HG03025 (cell line): ENCODE measurements around the gene MB.
"Not testable (repeated sequence)": the region's sequence is repeated elsewhere in the genome, so short reads cannot be mapped to it uniquely, and the experiment has no call there.

ENCODE experiments used
- ATAC-seq: cut with Tn5 transposase; IDR thresholded peaks from one replicate; pipeline ENCODE4 v1.9.1; 2021; ENCODE audit warnings: mild to moderate bottlenecking, moderate library complexity; ENCODE audit not compliant: unreplicated experiment, low FRiP score

MB gene

DNA sequence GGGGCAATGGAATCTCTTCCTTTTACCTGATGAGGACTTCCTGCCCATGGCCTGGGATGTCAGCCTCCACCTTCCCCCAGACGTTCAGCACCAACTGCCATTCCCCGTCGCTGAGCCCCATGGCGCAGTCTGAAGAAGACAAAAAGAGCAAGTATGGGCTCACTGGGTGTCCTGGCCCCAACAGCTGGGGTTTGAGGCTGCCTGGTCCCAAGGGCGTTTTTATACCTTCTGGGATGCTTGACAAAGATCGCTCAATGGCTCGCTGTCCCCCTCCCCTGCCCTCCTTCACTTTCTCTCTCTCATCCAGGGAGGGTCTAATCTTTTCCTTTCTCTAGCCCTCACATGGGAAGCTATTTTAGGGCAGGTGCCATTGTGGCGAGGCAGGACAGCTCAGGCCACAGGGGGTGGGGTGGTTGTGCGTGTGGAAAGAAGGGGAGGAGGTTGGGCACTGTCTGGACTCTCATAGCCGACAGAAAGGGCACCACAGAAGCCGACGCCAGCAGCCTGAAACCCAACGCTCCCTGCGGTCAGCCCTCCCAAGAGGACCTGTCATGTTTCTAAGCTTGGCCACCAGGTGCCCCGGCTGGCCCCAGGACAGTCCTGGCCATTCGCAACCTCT lies at the start of gene MB:
Gene MB, minus strand, starts transcription at position 193 of the 619 bp plus-strand sequence. Its CDS starts 72 bp downstream, at position 121.
- ATAC-seq, result no peak

DNA sequence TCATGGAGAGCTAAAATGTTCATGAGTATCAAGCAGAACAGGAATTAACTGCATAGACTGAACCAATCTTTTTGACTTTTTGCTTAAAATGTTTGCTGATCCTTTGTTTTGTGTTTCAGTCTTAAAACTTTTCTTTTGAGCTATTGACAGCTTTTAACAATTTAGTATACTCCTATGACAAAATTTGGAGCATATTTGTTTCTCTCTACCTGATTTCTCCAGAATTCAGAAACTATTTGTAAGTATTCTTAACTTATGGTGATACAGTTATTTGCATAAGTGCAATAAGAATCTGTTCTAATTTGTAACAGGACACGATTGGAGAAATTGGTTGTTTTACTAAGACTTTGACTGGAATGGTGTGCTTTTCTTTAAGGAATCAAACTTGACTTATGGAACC lies 49.6 kb upstream of the MB start:
- not testable (repeated sequence) for ATAC-seq

DNA sequence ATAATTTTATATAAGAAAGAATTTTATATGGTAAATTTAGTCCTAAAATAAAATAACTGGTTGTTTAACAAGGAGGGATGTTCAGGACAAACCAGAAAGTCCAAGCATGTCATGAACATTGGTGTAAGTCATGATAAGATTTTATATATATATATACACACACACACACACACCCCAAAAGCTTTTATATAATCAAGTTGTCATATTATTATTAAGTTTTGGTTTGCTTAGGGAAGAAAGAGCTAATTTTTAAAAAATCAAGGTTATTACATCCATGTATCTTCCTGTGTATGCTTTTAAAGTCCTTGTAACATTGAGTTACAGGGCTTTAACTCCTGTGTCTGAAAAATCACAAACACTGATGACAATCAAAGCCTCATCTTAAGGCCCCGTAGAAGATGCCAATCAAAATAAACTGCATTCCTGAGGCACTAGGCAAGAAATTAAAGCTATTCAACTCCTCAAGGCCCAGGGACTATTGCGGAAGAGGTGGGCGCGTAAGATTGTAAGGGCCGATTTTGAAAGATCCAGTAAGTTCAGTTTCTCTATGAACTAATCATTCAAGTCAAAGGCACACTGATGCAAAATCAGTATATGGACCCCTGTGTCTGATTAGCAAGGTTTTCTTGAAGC lies 47.9 kb upstream of the MB start:
- ATAC-seq, result no peak

DNA sequence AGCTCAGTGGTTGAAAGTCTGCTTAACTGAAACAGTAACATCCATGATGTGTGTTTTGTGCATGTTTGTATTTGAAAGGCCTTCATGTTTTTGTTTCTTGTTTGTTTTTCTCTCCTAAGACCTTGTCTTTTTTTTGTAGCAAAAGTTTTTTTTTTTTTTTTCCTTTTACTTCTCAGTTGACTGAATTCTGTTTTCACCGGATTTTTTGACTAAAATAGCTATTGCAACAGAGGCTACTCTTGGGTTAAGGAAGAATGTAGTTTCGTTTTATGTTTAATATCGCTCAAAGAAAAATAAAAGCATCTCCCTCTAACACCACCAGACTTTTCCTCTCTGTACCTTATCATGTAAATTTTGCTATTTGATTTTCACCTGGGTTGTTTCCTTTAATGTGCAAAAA lies 46.2 kb upstream of the MB start:
- ATAC-seq, result no peak

DNA sequence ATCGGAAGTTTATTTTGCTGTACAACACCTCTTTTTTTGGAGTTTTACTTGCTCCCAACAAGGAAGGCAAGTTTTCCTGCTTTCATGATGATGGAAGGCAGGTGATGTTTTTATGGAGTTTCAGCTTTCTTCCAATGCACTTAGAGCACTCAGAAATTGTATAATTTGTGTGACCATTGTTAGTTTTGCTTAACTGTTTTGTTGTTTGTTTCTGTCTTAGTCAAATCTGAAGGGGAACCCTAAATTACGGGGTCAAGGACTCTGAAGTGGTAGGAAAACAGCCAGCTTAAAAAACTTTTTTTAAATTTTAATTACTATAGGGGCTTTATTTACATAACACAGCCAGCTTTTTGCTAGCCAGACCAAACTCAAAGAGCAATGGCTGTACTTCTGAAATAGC lies 45.8 kb upstream of the MB start:
- ATAC-seq, result no peak

DNA sequence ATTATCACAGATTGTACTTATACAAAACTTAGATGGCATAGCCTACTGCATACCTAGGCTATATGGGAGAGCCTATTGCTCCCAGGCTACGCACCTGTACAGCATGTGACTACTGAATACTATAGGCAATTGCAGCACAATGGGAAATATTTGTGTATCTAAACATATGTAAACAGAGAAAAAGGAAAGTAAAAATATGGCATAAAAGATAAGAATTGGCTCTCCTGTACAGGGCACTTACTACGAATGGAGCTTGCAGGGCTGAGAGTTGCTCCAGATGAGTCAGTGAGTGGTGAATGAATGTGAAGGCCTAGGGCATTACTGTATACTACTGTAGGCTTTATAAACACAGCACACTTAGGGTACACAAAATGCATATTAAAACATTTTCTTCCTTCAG lies 44.3 kb upstream of the MB start:
- no peak for ATAC-seq

DNA sequence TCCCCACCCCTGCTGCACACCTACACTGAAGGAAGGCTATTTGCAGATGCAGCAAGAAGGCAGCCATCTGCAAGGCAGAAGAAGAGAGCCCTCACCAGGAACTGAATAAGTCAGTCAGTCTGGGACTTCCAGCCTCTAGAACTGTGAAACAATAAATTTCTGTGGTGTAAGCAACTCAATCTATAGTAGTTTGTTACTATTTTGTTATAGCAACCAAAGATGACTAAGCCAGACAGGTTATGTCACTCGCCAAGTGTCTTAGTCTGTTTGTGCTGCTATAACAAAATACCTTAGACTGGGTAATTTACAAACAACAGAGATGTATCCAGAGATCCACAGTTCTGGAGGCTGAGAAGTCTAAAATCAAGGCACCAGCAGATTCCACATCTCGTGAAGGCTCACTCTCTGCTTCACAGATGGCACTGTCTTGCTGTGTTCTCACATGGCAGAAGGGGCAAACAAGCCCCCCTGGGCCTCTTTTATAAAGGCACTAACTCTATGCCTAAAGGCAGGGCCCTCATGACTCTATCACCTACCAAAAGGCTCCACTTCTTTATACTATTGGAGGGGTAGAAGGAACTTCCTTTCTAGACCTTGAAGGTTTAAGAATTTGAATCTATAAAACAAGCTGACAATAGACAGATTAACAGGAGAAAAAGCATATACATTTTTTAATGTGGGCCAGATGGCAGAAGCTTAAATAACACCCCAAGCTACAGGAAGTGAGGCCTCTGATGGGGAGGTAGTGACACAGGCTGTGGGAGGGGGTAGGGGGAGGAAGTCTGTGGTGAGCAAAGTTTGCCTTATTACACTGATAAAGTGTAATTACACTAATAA lies 43.4 kb upstream of the MB start:
- no peak for ATAC-seq

DNA sequence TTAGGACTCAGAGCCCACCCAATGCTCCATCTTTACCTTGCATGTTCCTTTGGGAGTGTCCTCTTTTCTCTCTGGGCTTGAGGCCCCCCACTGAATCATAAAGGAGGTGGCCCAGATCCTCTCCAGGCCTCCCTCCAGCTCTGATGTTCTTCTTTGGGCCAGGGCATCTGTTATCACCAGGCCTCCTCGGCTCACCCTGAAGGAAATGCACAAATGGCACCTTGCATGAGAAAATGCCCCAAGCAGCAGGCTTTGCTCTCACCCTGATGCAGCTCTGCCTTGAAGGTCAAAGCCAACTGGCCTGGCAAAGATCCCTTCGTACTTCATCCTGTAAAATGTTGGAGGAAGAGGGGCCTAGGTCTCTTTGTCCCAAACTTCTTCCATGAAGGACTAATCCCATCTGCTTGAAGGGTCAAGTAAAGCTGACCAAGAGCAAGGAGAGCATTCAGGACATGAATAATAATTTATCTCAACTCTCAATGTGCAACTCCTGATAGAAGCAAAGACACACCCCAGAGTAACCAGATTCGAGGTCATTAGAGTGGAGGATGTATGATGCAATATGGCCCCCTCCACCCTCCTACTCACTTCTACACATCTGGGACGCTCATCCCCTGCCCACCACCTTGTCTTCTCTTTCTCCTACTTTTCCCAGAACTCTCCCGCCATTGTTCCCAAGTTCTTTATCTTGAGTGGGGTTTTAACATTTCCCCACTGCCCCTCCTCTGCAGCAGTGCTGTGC lies 40.6 kb upstream of the MB start:
- ATAC-seq, result no peak

DNA sequence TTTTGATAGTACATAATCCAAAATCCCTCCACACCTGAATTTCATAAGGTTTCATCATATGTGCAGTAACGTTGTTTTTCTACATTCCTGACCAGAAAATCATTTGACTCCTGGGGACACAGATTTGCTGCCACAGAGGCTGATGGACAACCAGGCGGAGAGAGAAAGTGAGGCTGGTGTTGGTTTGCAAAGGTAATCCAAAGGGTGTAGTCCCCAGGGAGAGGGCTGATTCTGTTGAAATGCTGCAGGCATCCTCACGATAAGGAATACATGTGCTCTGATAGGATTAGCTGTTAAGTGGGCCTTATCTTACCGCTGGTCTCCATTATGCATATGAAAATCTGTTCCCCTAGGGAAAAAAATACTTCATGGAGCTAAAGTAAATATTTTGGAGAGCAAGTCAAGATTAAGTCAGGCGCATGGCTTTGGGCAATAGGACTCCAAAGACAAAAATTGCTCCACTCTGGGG lies 39.2 kb upstream of the MB start:
- no peak for ATAC-seq

DNA sequence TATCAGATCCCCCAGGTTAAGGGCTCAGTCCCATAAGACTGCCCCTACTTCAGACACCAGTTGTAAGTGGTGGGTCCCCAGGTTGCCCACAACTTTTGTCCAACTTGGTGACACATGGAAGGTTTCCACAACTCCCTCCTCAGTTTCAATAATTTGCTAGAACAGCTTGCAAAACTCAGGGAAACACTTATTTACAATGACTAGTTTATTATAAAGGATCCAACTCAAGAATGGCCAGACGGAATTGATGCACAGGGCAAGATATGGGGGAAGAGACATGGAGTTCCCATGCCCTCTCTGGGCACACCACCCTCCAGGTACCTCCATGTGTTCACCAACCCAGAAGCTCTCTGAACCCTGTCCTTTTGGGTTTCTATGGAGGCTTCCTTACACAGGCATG lies 36.7 kb upstream of the MB start:
- ATAC-seq, result no peak

DNA sequence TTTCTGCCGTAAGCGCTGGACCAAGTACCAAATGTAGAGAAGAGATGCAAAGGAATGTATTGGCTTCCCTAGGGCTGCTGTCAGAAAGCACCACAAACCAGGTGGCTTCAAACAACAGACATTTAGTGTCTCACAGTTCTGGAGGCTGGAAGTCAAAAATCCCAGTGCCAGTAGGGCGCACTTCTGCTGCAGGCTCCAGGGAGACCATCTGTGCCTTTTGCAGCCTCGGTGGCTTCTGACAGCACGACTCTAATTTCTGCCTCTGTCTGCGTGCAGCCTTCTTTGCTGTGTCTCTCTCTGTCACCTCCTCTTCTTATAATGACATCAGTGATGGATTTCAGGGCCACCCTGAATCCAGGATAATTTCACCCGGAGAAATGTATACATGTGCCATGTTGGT lies 34.0 kb upstream of the MB start:
- ATAC-seq, result no peak

DNA sequence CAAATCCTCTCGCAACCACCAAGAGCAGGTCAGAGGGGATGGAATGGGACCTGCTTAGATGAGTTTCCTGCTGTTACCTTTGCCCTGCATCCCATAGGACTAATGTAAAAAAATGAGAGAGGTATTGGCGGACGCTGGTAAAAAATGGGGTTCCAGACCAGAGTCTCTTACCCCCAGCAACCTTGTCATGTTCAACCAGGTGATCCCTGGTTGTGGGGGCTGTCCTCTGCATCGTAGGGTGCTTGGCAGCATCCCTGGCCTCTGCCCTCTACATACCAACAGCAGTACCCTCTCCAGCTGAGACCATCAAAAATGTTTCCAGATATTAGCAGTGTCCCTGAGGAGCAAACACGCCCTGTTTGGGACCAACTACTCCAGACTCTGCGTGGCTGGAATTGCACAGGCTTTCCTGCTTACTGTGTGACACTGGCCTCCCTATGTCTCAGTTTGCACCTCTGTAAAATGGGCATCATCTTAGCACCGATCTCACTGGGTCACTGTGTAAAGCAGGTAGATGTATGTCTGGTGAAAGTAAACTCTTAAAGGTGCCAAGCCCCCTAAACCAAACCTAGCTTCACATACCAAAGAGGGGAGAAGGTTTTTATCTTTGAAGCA lies 32.6 kb upstream of the MB start:
- no peak for ATAC-seq

DNA sequence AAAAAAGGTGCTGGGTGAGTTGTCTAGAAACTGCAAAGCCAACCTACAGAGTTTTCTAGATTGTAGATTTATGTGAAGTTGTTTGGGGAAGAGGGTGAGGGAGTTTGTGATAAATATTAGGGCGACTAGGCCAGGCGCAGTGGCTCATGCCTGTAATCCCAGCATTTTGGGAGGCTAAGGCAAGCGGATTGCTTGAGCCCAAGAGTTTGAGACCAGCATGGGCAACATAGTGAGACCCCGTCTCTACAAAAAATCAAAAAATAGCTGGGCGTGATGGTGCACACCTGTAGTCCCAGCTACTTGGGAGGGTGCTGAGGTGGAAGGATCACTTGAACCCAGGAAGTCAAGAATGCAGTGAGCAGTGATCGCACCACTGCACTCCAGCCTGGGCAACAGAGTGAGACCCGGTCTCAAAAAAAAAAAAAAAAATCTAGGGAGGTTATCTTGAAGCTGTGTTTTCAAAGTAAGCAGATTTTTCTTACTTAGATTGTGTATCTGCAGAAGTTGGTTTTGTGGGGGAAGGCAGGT lies 32.0 kb upstream of the MB start:
- ATAC-seq, result no peak

DNA sequence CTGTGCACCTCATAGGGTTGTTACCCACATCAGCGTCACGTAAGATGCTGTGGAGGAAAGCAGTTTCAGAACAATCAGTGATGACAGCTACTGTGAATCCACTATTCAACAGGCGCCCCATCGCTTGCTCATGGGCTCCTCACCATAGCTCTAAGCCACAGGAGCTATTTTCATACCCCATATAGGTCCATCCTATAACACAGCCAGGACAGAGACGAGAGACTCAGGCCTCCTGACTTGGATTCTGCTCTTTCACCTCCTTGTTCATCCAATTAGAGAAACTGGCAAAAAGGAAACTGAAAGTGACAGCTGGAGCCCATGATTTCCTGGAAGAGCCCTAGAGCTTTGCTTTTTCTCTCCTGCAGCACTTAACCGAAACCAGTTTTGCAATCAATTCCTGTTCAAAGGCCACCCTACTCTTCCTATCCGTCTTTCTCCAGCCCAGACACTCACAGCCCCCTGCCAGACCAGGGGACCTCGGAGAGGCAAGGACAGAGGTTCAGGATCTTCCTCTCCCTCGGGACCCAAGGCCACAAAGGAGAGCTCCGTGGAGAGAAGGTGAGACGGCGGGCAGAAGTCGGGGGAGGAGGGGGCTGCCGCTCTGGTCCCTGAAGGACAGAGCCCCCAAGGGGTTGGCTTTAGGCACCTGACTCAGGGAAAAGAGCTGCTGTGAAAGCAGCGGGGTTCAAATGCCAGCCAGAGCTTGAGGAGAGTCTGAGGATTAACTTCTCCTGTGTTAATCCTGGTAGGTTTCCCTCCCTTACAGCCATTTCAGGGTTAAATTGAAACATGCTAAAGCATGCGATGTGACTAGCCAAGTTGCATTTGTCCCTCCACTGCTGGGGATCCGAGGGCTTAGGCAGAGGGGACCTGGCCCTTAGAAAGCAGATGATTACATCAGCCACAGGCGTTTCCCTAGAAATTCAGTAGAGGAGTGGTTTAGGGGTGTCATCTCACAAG lies 31.2 kb upstream of the MB start, which contains the start of gene APOL6:
Gene APOL6, plus strand, starts transcription at position 381 of the 960 bp plus-strand sequence. CDS start 7,980 bp downstream, outside the sequence.
- ATAC-seq, result no peak

DNA sequence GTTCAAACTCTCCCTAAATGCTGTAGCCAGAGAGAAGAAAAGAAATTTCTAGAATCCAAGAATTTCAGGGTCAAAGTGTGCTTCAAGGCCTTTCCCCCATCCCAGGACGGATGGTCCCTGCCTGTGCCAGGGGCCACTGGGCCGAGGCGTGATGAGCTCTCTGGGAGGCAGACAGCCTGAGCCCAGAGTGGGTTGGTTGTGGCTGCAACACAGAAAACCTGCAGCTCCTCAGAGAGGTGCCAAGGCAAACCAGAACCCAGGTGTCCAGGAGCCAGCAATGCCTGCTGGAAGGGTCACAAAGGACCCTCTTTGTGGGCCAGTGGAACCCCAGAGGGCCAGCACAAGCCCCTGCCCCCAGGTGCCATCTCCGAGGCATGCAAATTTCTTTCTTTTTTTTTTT lies 28.5 kb upstream of the MB start:
- ATAC-seq, result no peak

DNA sequence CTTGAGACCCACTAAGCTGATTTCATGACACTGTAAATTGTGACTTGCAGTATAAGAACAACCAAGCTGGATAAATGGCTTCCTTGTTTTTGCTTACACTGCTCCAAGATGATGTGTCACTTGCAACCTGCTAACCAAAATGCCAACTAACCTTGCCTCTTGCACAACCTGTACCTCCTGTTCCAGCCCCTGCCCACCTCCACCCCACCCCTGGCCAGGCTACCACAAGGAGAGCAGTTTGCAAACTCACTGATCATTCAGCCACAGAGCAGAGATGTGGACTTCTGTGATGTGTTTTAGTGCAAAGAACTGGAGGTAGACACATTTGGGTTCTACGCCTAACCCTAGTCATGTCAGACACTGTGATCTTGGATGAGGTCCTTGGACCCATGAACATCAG lies 26.9 kb upstream of the MB start:
- no peak for ATAC-seq

DNA sequence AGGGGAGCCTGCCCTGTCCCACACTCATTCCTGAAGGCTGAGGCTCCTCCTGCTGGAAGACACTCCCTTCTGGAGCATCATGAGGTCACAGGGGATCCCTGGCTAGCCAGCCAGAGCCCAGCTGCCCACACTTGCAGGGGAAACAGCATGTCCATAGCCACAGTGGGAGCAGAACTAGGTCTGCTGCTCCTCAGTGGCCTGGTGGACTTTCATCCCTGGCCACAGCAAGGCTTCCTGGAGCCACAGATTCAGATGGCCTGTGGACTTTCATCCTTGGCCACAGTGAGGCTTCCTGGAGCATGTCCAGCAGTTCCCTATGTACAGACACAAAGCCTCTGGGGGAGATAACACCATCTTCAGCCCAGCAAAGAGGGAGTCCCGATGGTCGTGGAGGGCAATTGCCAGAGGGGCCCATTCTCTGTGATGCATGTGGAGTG lies 25.2 kb upstream of the MB start:
- no peak for ATAC-seq

DNA sequence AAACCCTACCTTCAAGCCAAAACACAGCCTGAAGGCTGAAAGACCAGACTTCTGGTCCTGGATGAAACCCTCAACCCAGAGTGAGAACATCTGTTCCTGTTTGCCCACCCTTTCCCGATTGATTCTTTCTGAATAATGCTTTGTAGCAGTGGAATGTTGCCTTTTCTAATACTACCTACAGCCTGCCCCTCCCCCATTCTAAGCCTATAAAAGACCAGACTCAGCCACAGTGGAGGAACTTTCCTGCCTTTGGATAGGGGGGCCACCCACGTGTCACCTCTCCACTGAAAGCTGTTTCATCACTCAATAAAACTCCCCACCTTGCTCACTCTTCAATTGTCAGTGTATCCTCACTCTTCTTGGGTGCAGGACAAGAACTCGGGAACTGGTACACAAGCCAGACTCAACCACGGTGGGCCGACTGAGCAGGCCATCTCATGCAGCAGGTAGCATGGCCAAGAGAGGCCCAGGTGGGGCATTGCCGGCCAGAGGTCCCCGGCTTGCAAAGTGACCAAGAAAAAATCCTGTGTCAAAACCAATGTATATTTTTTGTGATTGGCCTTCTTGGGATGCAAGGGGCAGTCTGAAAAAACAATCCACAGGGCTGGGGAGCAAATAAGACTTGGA lies 24.5 kb upstream of the MB start:
- no peak for ATAC-seq
